HCT116 (cell line): Measurements from ENCODE around the gene ANAPC4. TPM values are rescaled to one million over a fixed set of nuclear protein-coding genes. Genes with fewer than 3 reads are reported as not detected.
"Not testable (repeated sequence)": the region's sequence is repeated elsewhere in the genome, so short reads cannot be mapped to it uniquely, and the experiment has no call there.

ENCODE experiments used
- ATAC-seq: fragments of 200-7000 bp; cut with Tn5 transposase; 2 replicates; pipeline ENCODE4 v1.9.1; 2020; ENCODE audit warnings: mild to moderate bottlenecking, moderate library complexity
- BruUV-seq: library from RNA; stranded (reverse); fragments of 400-500 nt; replicated peaks from 2 replicates; lab custom pipeline; 2021; lab: Mats Ljungman, UMichigan
- CTCF ChIA-PET: fragments of 300-600 bp; sonication (Branson Sonifier 250); formaldehyde crosslinking; loops from one replicate; lab custom pipeline; 2021; ENCODE audit warnings: antibody characterized with exemption; lab: Charles Lee
- POLR2A ChIA-PET: fragments of 300-600, 350-600 bp; sonication (Branson Sonifier 250); formaldehyde crosslinking; loops from one replicate; lab custom pipeline; 2021; ENCODE audit warnings: antibody characterized with exemption; lab: Charles Lee
- RAD21 ChIA-PET, 2 experiments: fragments of 300-600 bp; sonication (Branson Sonifier 250); formaldehyde crosslinking; loops; one replicate each; lab custom pipeline; 2023; ENCODE audit warnings: low total read pairs in 2 of 2; ENCODE audit not compliant: uncharacterized antibody in 2 of 2, unreplicated experiment in 2 of 2, low non-redundant PET in 1 of 2; lab: Charles Lee
- DNase-seq: peaks from one replicate; pipeline ENCODE4 v3.0.0-alpha.2; 2010; ENCODE audit warnings: low read depth, low spot score
- H2AFZ ChIP-seq: fragments of 200-600 bp; shearing (Covaris generic), sonication (generic); 2 replicates; pipeline ENCODE4 v1.6.1; 2017; ENCODE audit warnings: low read depth, mixed run types, mixed read lengths, antibody characterized with exemption, low read length; ENCODE audit not compliant: poor library complexity, severe bottlenecking
- H3K27ac ChIP-seq: 2 replicates; pipeline ENCODE4 v1.5.1; 2012; ENCODE audit warnings: low read depth, low read length
- H3K27me3 ChIP-seq: fragments of 200-600 bp; sonication (generic); 2 replicates; pipeline ENCODE4 v1.6.1; 2016; ENCODE audit warnings: mixed run types, low read length, mixed read lengths; ENCODE audit not compliant: insufficient read depth
- H3K36me3 ChIP-seq, 2 experiments: fragments of 200-500 bp in 1 of 2; fragments of 200-600 bp in 1 of 2; sonication (Bioruptor generic) in 1 of 2; sonication (generic) in 1 of 2; 2 replicates each; pipeline versions ENCODE4 v1.5.1 to v1.6.1; 2014 to 2016; ENCODE audit warnings: low read length in 2 of 2, inconsistent platforms in 1 of 2, mixed read lengths in 1 of 2, mixed run types in 1 of 2; ENCODE audit not compliant: insufficient read depth in 2 of 2, control insufficient read depth in 1 of 2
- H3K4me1 ChIP-seq, 2 experiments: fragments of 200-600 bp in 1 of 2; sonication (generic) in 1 of 2; 2 replicates each; pipeline versions ENCODE4 v1.5.1 to v1.6.1; 2012 to 2017; ENCODE audit warnings: low read length in 2 of 2, inconsistent platforms in 1 of 2, mild to moderate bottlenecking in 1 of 2, mixed read lengths in 1 of 2, mixed run types in 1 of 2, moderate library complexity in 1 of 2; ENCODE audit not compliant: insufficient read depth in 2 of 2, control insufficient read depth in 1 of 2
- H3K4me2 ChIP-seq: fragments of 200-600 bp; sonication (generic); 2 replicates; pipeline ENCODE4 v1.6.1; 2017; ENCODE audit warnings: mixed run types, low read length, mixed read lengths
- H3K4me3 ChIP-seq, 2 experiments: fragments of 200-600 bp in 1 of 2; sonication (generic) in 1 of 2; replicated peaks in 1 of 2; 2 replicates each; pipeline ENCODE4 v1.5.1; 2011 to 2016; ENCODE audit warnings: low read length in 2 of 2, control low read depth in 1 of 2, low read depth in 1 of 2, mild to moderate bottlenecking in 1 of 2, mixed read lengths in 1 of 2, mixed run types in 1 of 2
- H3K79me2 ChIP-seq: fragments of 200-600 bp; sonication (generic); 2 replicates; pipeline ENCODE4 v1.6.1; 2017; ENCODE audit warnings: mild to moderate bottlenecking, mixed run types, low read length, moderate library complexity, mixed read lengths; ENCODE audit not compliant: insufficient read depth
- H3K9ac ChIP-seq: fragments of 200-600 bp; sonication (generic); 2 replicates; pipeline ENCODE4 v1.6.1; 2016; ENCODE audit warnings: low read length, mixed read lengths
- H3K9me2 ChIP-seq: fragments of 200-600 bp; sonication (generic), shearing (Covaris generic); 2 replicates; pipeline ENCODE4 v1.6.1; 2017; ENCODE audit warnings: mixed run types, mild to moderate bottlenecking, moderate library complexity; ENCODE audit not compliant: insufficient read depth
- H3K9me3 ChIP-seq, 2 experiments: fragments of 200-500 bp in 1 of 2; fragments of 200-600 bp in 1 of 2; sonication (Bioruptor generic) in 1 of 2; sonication (generic) in 1 of 2; 2 replicates each; pipeline ENCODE4 v1.6.1; 2014 to 2017; ENCODE audit warnings: low read length in 2 of 2, mixed read lengths in 2 of 2, inconsistent platforms in 1 of 2, low read depth in 1 of 2, mild to moderate bottlenecking in 1 of 2, mixed run types in 1 of 2, moderate library complexity in 1 of 2; ENCODE audit not compliant: control insufficient read depth in 1 of 2, insufficient read depth in 1 of 2
- H4K20me1 ChIP-seq: fragments of 200-600 bp; sonication (generic), shearing (Covaris generic); 2 replicates; pipeline ENCODE4 v1.6.1; 2017; ENCODE audit warnings: mixed run types, mild to moderate bottlenecking, moderate library complexity; ENCODE audit not compliant: insufficient read depth
- EGR1 ChIP-seq: IDR thresholded peaks from 2 replicates; pipeline ENCODE4 v1.6.1; 2012; ENCODE audit warnings: low read depth
- EZH2 ChIP-seq: fragments of 200-600 bp; sonication (generic); IDR thresholded peaks from 2 replicates; pipeline ENCODE4 v1.6.1; 2017; ENCODE audit warnings: antibody characterized with exemption, mixed run types
- EZH2phosphoT487 ChIP-seq: fragments of 200-600 bp; IDR thresholded peaks from 2 replicates; pipeline ENCODE4 v1.6.1; 2018; ENCODE audit warnings: antibody characterized with exemption, borderline replicate concordance
- FOSL1 ChIP-seq: IDR thresholded peaks from 2 replicates; pipeline ENCODE4 v1.6.1; 2012; ENCODE audit warnings: low read depth
- POLR2AphosphoS5 ChIP-seq: IDR thresholded peaks from 2 replicates; pipeline ENCODE4 v1.6.1; 2011; ENCODE audit warnings: mild to moderate bottlenecking, low read depth, low read length, moderate library complexity
- REST ChIP-seq: IDR thresholded peaks from 2 replicates; pipeline ENCODE4 v1.6.1; 2012; ENCODE audit warnings: low read depth
- ZBTB33 ChIP-seq: IDR thresholded peaks from 2 replicates; pipeline ENCODE4 v1.6.1; 2011; ENCODE audit warnings: mild to moderate bottlenecking, low read length, moderate library complexity; ENCODE audit not compliant: insufficient replicate concordance; ENCODE audit errors: extremely low read depth
- intact Hi-C: fragments of 100-400 bp; cut with micrococcal nuclease; formaldehyde crosslinking; loops from 2 replicates; pipeline ENCODE4 v1.10.0; 2022
- total RNA-seq: library from RNA; stranded (reverse); gene quantifications from one replicate; pipeline ENCODE4 v1.2.1, GENCODE V29; 2021; ENCODE audit not compliant: unreplicated experiment

The ANAPC4 gene
- total RNA-seq, 1 experiment from 2014 or later: 29.2 TPM

GRCh38 chr4:25370242-25370641, 6.8 kb upstream of the ANAPC4 start:
- intact Hi-C loops: no loop called here
- BruUV-seq: no TSS peak
- no peaks in the 10 kb centered on the region for H3K9me2 ChIP-seq
- ChIA-PET CTCF (no interaction called here), POLR2A (no interaction called here), RAD21 (no interaction called here)
- ATAC-seq (no peak), DNase-seq (no peak)
- H3K36me3 ChIP-seq: no peaks in the 10 kb centered on the region
- no peak overlapping the region for H2AFZ ChIP-seq
- no peaks in the 10 kb centered on the region for H3K27me3 ChIP-seq
- no peak overlapping the region for H3K9ac ChIP-seq
- H3K4me1 ChIP-seq: no peaks in the 10 kb centered on the region
- no peaks in the 10 kb centered on the region for H3K9me3 ChIP-seq
- no peaks in the 10 kb centered on the region for H3K79me2 ChIP-seq
- no peaks in the 10 kb centered on the region for H4K20me1 ChIP-seq
- no peak overlapping the region for H3K4me3 ChIP-seq
- no peak overlapping the region for H3K27ac ChIP-seq
- no peak overlapping the region for H3K4me2 ChIP-seq
- TF ChIP-seq POLR2AphosphoS5: no peak
- TF ChIP-seq EZH2phosphoT487: no peak
- no peak for TF ChIP-seq REST
- TF ChIP-seq EZH2: no peak
- TF ChIP-seq EGR1: no peak
- TF ChIP-seq ZBTB33: no peak
- TF ChIP-seq FOSL1: no peak
- TF ChIP-seq, all 23 proteins: peak for 0

- H3K4me3 ChIP-seq, POLR2A ChIA-PET, H3K4me2 ChIP-seq, DNase-seq, H3K79me2 ChIP-seq, H4K20me1 ChIP-seq, H3K27me3 ChIP-seq, intact Hi-C loops, H3K36me3 ChIP-seq, ATAC-seq, BruUV-seq, H3K4me1 ChIP-seq, CTCF ChIA-PET, H3K9ac ChIP-seq, H2AFZ ChIP-seq, H3K9me2 ChIP-seq, H3K9me3 ChIP-seq, RAD21 ChIA-PET, H3K27ac ChIP-seq: not testable (repeated sequence)
These were observed 4.5 kb upstream of the ANAPC4 start for GRCh38 chr4:25372549-25372948.
